A549 (cell line): Measurements from ENCODE around the gene ENTREP1. TPM values are rescaled to one million over a fixed set of nuclear protein-coding genes. Genes with fewer than 3 reads are reported as not detected.
A peak's percentile ranks its signal among the peaks of the same experiment; 100 is the strongest.

Source experiments
- ATAC-seq, 2 experiments: fragments of 200-7000 bp in 1 of 2; fragments of >200 bp in 1 of 2; cut with Nextera tagmentation in 1 of 2; cut with Tn5 transposase in 1 of 2; 3 replicates each; pipeline versions ENCODE4 v1.8.0 to v1.9.1; 2018 to 2020; ENCODE audit warnings: mild to moderate bottlenecking in 1 of 2, moderate library complexity in 1 of 2
- CTCF ChIA-PET: fragments of 300-600 bp; sonication (Branson Sonifier 250); formaldehyde crosslinking; extraction: SDS; loops from one replicate; lab custom pipeline; 2021; ENCODE audit warnings: antibody characterized with exemption, inconsistent platforms; lab: Yijun Ruan, JAX
- POLR2A ChIA-PET: fragments of 350-600 bp; formaldehyde crosslinking; extraction: SDS; loops from one replicate; lab custom pipeline; 2021; ENCODE audit warnings: antibody characterized with exemption, inconsistent platforms; lab: Yijun Ruan, JAX
- DNase-seq, 2 experiments: peaks; one replicate each; pipeline versions ENCODE4 v3.0.0 to v3.0.0-alpha.2; 2011 to 2016; ENCODE audit warnings: low read depth in 1 of 2, low spot score in 1 of 2
- FAIRE-seq: peaks from 2 replicates; lab custom pipeline; 2011; peaks lifted over from hg19 to GRCh38; lab: Jason Lieb, UNC
- H3K27ac ChIP-seq, 2 experiments: fragments of >200 bp; sonication (Bioruptor Twin); formaldehyde crosslinking; 3 replicates each; pipeline ENCODE4 v1.5.1; 2016 to 2017
- H3K4me1 ChIP-seq: fragments of >200 bp; sonication (Bioruptor Twin); formaldehyde crosslinking; 3 replicates; pipeline ENCODE4 v1.6.1; 2016
- H3K4me2 ChIP-seq: fragments of >200 bp; sonication (Bioruptor Twin); formaldehyde crosslinking; 3 replicates; pipeline ENCODE4 v1.6.1; 2016
- H3K4me3 ChIP-seq: fragments of >200 bp; sonication (Bioruptor Twin); formaldehyde crosslinking; 3 replicates; pipeline ENCODE4 v1.5.1; 2016
- H3K9me3 ChIP-seq: fragments of >200 bp; sonication (Bioruptor Twin); formaldehyde crosslinking; 3 replicates; pipeline ENCODE4 v1.6.1; 2016
- BHLHE40 ChIP-seq: IDR thresholded peaks from 2 replicates; pipeline ENCODE4 v1.6.1; 2012; ENCODE audit warnings: low read depth, low read length, inconsistent platforms
- CHD4 ChIP-seq: fragments of 200-600 bp; sonication (generic); IDR thresholded peaks from 2 replicates; pipeline ENCODE4 v1.6.1; 2016; ENCODE audit warnings: antibody characterized with exemption, mild to moderate bottlenecking, borderline replicate concordance
- CTCF ChIP-seq: fragments of >200 bp; sonication (Bioruptor Twin); formaldehyde crosslinking; IDR thresholded peaks from 3 replicates; pipeline ENCODE4 v1.5.1; 2016
- EHF ChIP-seq: fragments of 250-450 bp; sonication (Bioruptor Pico); IDR thresholded peaks from 2 replicates; pipeline ENCODE4 v1.5.0; 2020; ENCODE audit warnings: mild to moderate bottlenecking
- ELK1 ChIP-seq: fragments of 150-350 bp; IDR thresholded peaks from 2 replicates; pipeline ENCODE4 v1.6.1; 2014; ENCODE audit warnings: low read depth, mild to moderate bottlenecking, low read length
- GATA3 ChIP-seq: IDR thresholded peaks from 2 replicates; pipeline ENCODE4 v1.6.1; 2012; ENCODE audit warnings: borderline replicate concordance
- HDAC2 ChIP-seq: fragments of 200-600 bp; sonication (generic); IDR thresholded peaks from 2 replicates; pipeline ENCODE4 v1.6.1; 2016
- HMGXB4 ChIP-seq: fragments of 250-450 bp; sonication (Bioruptor Pico); IDR thresholded peaks from 2 replicates; pipeline ENCODE4 v1.5.0; 2021; ENCODE audit warnings: mild to moderate bottlenecking, moderate library complexity, borderline replicate concordance
- HOXB13 ChIP-seq: fragments of 250-450 bp; sonication (Bioruptor Pico); IDR thresholded peaks from 2 replicates; pipeline ENCODE4 v1.5.0; 2020; ENCODE audit warnings: low read depth, mild to moderate bottlenecking, moderate library complexity
- POLR2A ChIP-seq: IDR thresholded peaks from 2 replicates; pipeline ENCODE4 v1.6.1; 2012; ENCODE audit warnings: mild to moderate bottlenecking, low read length
- RAD21 ChIP-seq, 2 experiments: fragments of >200 bp in 1 of 2; sonication (Bioruptor Twin) in 1 of 2; formaldehyde crosslinking in 1 of 2; IDR thresholded peaks in 1 of 2; conservative IDR thresholded peaks in 1 of 2; 2 replicates in 1 of 2; 3 replicates in 1 of 2; pipeline ENCODE4 v1.6.1; 2012 to 2018; ENCODE audit warnings: inconsistent platforms in 1 of 2
- RFX5 ChIP-seq: fragments of 450-650 bp; IDR thresholded peaks from 2 replicates; pipeline ENCODE4 v1.7.1; 2014; ENCODE audit warnings: antibody characterized with exemption, mild to moderate bottlenecking, moderate library complexity
- RNF2 ChIP-seq: fragments of 200-600 bp; sonication (generic); IDR thresholded peaks from 2 replicates; pipeline ENCODE4 v1.6.1; 2016; ENCODE audit warnings: low read depth, mild to moderate bottlenecking, antibody characterized with exemption, moderate library complexity, borderline replicate concordance
- SMC3 ChIP-seq: fragments of >200 bp; sonication (Bioruptor Twin); formaldehyde crosslinking; IDR thresholded peaks from 3 replicates; pipeline ENCODE4 v1.6.1; 2018; ENCODE audit warnings: inconsistent platforms
- TFCP2L1 ChIP-seq: fragments of 250-450 bp; sonication (Bioruptor Pico); IDR thresholded peaks from 2 replicates; pipeline ENCODE4 v1.5.0; 2021; ENCODE audit warnings: mild to moderate bottlenecking
- ZC3H11A ChIP-seq: fragments of 450-650 bp; IDR thresholded peaks from 2 replicates; pipeline ENCODE4 v1.6.1; 2014; ENCODE audit warnings: antibody characterized with exemption, mild to moderate bottlenecking
- WGBS: methylation state at CpG from one replicate; pipeline ENCODE4 v1.1.6; 2017; ENCODE audit errors: missing lambda C conversion rate; 5-methylcytosine and 5-hydroxymethylcytosine counted together
- polyA plus RNA-seq, 4 experiments: library from polyadenylated mRNA; depleted of rRNA in 3 of 4; stranded (reverse); fragments of >200 nt; fragmentation: RNase III in 1 of 4; extraction: RNeasy Plus Mini Kit Qiagen cat#74134 plus additional on column Dnase treatment in 1 of 4; gene quantifications; 2 replicates in 3 of 4; 3 replicates in 1 of 4; pipeline ENCODE4 v1.2.3, GENCODE V29; 2011 to 2017

Gene ENTREP1
- polyA plus RNA-seq, 2 of the 4 experiments (the other 2 are of a cell fraction), result 0.03 to 0.09 TPM

DNA sequence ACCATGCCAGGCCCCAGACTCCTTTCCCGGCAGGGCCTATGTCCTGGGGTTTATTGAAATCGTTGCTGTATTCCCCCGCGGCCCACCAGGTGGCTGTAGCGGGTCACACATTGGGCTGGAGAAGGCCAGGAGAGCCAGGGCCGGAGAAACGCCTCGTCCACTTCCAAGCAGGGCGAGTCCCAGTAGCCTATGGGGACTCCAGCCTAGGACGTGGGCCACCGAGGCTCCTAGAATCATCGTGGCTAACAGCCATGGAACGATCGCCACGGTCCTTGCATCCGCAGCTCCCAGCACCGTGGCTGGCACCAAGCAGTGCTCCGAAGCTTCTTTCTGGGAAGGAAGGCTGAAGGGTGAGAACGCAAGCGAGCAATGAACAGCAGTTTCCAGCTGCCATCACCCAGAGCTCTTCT is 87.7 kb downstream of the ENTREP1 start:
- Histone ChIP-seq H3K27ac (no peak overlapping the region), H3K9me3 (no peaks in the 10 kb centered on the region), H3K4me1 (no peaks in the 10 kb centered on the region)
- no peak for FAIRE-seq
- WGBS, result 37% methylated on average over 15 of the region's 20 CpGs
- POLR2A ChIA-PET, result no interaction called here
- TF ChIP-seq RAD21 (conservative IDR thresholded peaks at IDR 0.05 in 1 of 2, IDR thresholded peaks at IDR 0.05 in 1 of 2), result peak; percentile 55 to 66
- peak; percentile 49 for TF ChIP-seq CTCF
- no peak for TF ChIP-seq CHD4
- peak; percentile 52 for TF ChIP-seq SMC3
- TF ChIP-seq GATA3, result no peak
- TF ChIP-seq, all 56 proteins: peak for 3
- Histone ChIP-seq H3K4me2 (peak overlapping the region; percentile 39; the same call in 1 of the 3 replicates), H3K4me3 (no peak overlapping the region)
- CTCF ChIA-PET, result interaction anchor here (0.7 to 1.5 kb wide), 6 partner anchors 9 to 699 kb away, joined by 3 to 13 read pairs (median 4); no protein-coding TSS in a partner anchor
- peak; percentile 99 to 100 for ATAC-seq
- DNase-seq, result peak; percentile 62 to 75

DNA sequence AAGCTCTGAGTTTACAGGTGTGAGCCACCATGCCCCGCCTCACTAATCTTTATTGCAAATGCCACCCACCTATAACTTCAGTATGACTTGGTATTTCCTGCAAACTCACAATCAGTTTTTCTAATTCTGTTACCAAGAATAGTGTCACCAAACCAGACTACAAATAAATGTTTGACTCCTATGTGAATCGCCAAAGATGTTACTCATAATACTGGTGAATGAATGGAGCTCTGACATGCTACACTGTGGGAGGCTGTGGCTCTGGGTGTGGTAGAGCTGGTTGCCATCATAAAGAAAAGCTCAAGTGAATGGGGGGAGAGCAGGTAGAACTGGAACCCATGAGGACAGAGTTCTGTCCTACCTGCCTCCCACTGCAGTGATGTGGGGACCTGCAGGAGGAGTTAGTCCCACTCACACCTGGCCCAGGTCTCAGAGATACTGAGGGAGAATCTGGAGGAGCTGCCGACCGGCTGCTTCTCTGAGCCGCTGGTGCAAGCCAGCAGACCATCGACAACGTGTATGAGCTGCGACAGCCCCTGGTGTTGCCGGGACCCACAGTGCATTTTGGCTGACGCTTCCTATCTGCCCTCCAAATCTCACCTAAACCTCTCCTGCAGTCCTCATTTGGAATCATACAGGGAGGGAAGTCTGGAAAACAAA is 95.7 kb downstream of the ENTREP1 start:
- no peak for DNase-seq
- H3K9me3 ChIP-seq, result no peaks in the 10 kb centered on the region
- TF ChIP-seq RAD21 (conservative IDR thresholded peaks at IDR 0.05 in 1 of 2, IDR thresholded peaks at IDR 0.05 in 1 of 2) (no peak), TFCP2L1 (CRISPR knock-in tag) (no peak), HOXB13 (CRISPR knock-in tag) (no peak), HMGXB4 (CRISPR knock-in tag) (no peak), EHF (CRISPR knock-in tag) (no peak), HDAC2 (no peak), POLR2A (no peak), RNF2 (no peak), RFX5 (no peak), ELK1 (no peak)
- TF ChIP-seq, all 56 proteins: peak for 0
- CTCF ChIA-PET, result interaction anchor here (0.6 to 5.2 kb wide), 18 partner anchors 9 to 691 kb away, joined by 3 to 58 read pairs (median 6); partner anchors contain the start of gene APBA1
- POLR2A ChIA-PET, result no interaction called here
- FAIRE-seq (no peak), ATAC-seq (peak in 1 of 2 experiments; percentile 30; a peak in 1 of 6 replicates)
- no peak overlapping the region for H3K27ac ChIP-seq
- WGBS, result 48% methylated on average over 10 of the region's 10 CpGs
- no peak overlapping the region for H3K4me3 ChIP-seq
- H3K4me2 ChIP-seq, result no peak overlapping the region
- no peaks in the 10 kb centered on the region for H3K4me1 ChIP-seq

GRCh38 chr9:69421908-69422801 is 97.1 kb downstream of the ENTREP1 start:
- TF ChIP-seq BHLHE40 (no peak), ZC3H11A (no peak), RAD21 (conservative IDR thresholded peaks at IDR 0.05 in 1 of 2, IDR thresholded peaks at IDR 0.05 in 1 of 2) (peak; percentile 93), SMC3 (peak; percentile 92), CTCF (peak; percentile 84)
- no peak overlapping the region for H3K27ac ChIP-seq
- H3K4me3 ChIP-seq, result no peak overlapping the region
- peak; percentile 77 to 91; a peak in 5 of 6 replicates for ATAC-seq
- no peak for FAIRE-seq
- H3K4me1 ChIP-seq, result no peaks in the 10 kb centered on the region
- ChIA-PET POLR2A (no interaction called here), CTCF (interaction anchor here (0.6 to 5.2 kb wide), 65 partner anchors 8 to 1587 kb away, joined by 3 to 58 read pairs (median 5); partner anchors contain the start of gene APBA1)
- no peaks in the 10 kb centered on the region for H3K9me3 ChIP-seq
- DNase-seq, result peak; percentile 60 to 62
- no peak overlapping the region for H3K4me2 ChIP-seq
- WGBS, result 42% methylated on average over 16 of the region's 16 CpGs
